GM21515 (cell line): ENCODE data around the gene C1orf116.

Experiments used
- ATAC-seq: cut with Tn5 transposase; IDR thresholded peaks from one replicate; pipeline ENCODE4 v1.9.1; 2021; ENCODE audit not compliant: unreplicated experiment

The C1orf116 gene

GRCh38 chr1:207032528-207033017, at the start of gene C1orf116:
C1orf116 (minus strand) TSS chr1:207032756; CDS start chr1:207027598, 5,158 bp downstream.
- ATAC-seq, result no peak

GRCh38 chr1:207081806-207082205, 49.2 kb upstream of the C1orf116 start:
- ATAC-seq, result no peak

- no peak for ATAC-seq
Measured at GRCh38 chr1:207081088-207081487, 48.5 kb upstream of the C1orf116 start.

GRCh38 chr1:207079706-207080241, 47.2 kb upstream of the C1orf116 start:
- no peak for ATAC-seq

- ATAC-seq, result no peak
Measured at GRCh38 chr1:207078578-207079132, 46.1 kb upstream of the C1orf116 start.

- no peak for ATAC-seq
Measured at GRCh38 chr1:207077470-207078377, 45.2 kb upstream of the C1orf116 start.

- ATAC-seq, result no peak
Measured at GRCh38 chr1:207077012-207077411, 44.5 kb upstream of the C1orf116 start.

- no peak for ATAC-seq
Measured at GRCh38 chr1:207076181-207076955, 43.8 kb upstream of the C1orf116 start.

GRCh38 chr1:207073906-207074820, 41.6 kb upstream of the C1orf116 start:
- ATAC-seq, result no peak

GRCh38 chr1:207072233-207072632, 39.7 kb upstream of the C1orf116 start:
- ATAC-seq, result no peak

GRCh38 chr1:207071426-207071825, 38.9 kb upstream of the C1orf116 start:
- no peak for ATAC-seq

- ATAC-seq, result no peak
Measured at GRCh38 chr1:207070811-207071210, 38.3 kb upstream of the C1orf116 start.

GRCh38 chr1:207069858-207070506, 37.4 kb upstream of the C1orf116 start:
- peak; percentile 68 for ATAC-seq

GRCh38 chr1:207069061-207069460, 36.5 kb upstream of the C1orf116 start:
- ATAC-seq, result no peak

GRCh38 chr1:207067665-207068064, 35.1 kb upstream of the C1orf116 start:
- no peak for ATAC-seq

GRCh38 chr1:207067185-207067584, 34.6 kb upstream of the C1orf116 start:
- ATAC-seq, result no peak

GRCh38 chr1:207064561-207064960, 32.0 kb upstream of the C1orf116 start:
- ATAC-seq, result no peak

GRCh38 chr1:207063014-207063413, 30.5 kb upstream of the C1orf116 start:
- ATAC-seq, result no peak

GRCh38 chr1:207062058-207062457, 29.5 kb upstream of the C1orf116 start:
- ATAC-seq, result no peak

- ATAC-seq, result no peak
Measured at GRCh38 chr1:207060596-207060995, 28.0 kb upstream of the C1orf116 start.
